GM20431 (cell line): ENCODE results near the gene MFSD6.
"Not testable (repeated sequence)": the region's sequence is repeated elsewhere in the genome, so short reads cannot be mapped to it uniquely, and the experiment has no call there.

Experiments
- in situ Hi-C: fragments of 300-500 bp; cut with MseI, MboI; formaldehyde crosslinking; loops from one replicate; pipeline ENCODE4 v1.15.0; 2020; ENCODE audit warnings: low sequenced_read_pairs; ENCODE audit not compliant: unreplicated experiment

Gene MFSD6

GRCh38 chr2:190402986-190403603 lies 5.1 kb upstream of the MFSD6 start:
- in situ Hi-C loops = no loop called here

GRCh38 chr2:190404487-190404886 lies 3.7 kb upstream of the MFSD6 start:
- in situ Hi-C loops = no loop called here

GRCh38 chr2:190405070-190405469 lies 3.1 kb upstream of the MFSD6 start:
- in situ Hi-C loops = no loop called here

GRCh38 chr2:190405995-190406394 lies 2.2 kb upstream of the MFSD6 start:
- in situ Hi-C loops = no loop called here

GRCh38 chr2:190406805-190407204 lies 1.4 kb upstream of the MFSD6 start:
- in situ Hi-C loops = no loop called here

- in situ Hi-C loops = no loop called here
Measured at GRCh38 chr2:190407246-190407661, 901 bp upstream of the MFSD6 start.

GRCh38 chr2:190408538-190409271 lies 550 bp downstream of the MFSD6 start:
- in situ Hi-C loops = no loop called here

- in situ Hi-C loops = no loop called here
Measured at GRCh38 chr2:190409616-190410015, 1.5 kb downstream of the MFSD6 start.

GRCh38 chr2:190410166-190410565 lies 2.0 kb downstream of the MFSD6 start:
- in situ Hi-C loops = no loop called here

- in situ Hi-C loops = no loop called here
Measured at GRCh38 chr2:190412966-190413365, 4.8 kb downstream of the MFSD6 start.

GRCh38 chr2:190413421-190413820 lies 5.3 kb downstream of the MFSD6 start:
- in situ Hi-C loops = no loop called here

- in situ Hi-C loops = no loop called here
Measured at GRCh38 chr2:190415251-190415650, 7.1 kb downstream of the MFSD6 start.

- in situ Hi-C loops = no loop called here
Measured at GRCh38 chr2:190415794-190416775, 7.9 kb downstream of the MFSD6 start.

- in situ Hi-C loops = no loop called here
Measured at GRCh38 chr2:190417045-190417842, 9.1 kb downstream of the MFSD6 start.

- in situ Hi-C loops = no loop called here
Measured at GRCh38 chr2:190418727-190419126, 10.6 kb downstream of the MFSD6 start.

GRCh38 chr2:190420801-190421200 lies 12.6 kb downstream of the MFSD6 start:
- in situ Hi-C loops = no loop called here

GRCh38 chr2:190425221-190425866 lies 17.2 kb downstream of the MFSD6 start:
- in situ Hi-C loops = no loop called here

- in situ Hi-C loops = no loop called here
Measured at GRCh38 chr2:190425883-190426658, 17.9 kb downstream of the MFSD6 start.

- in situ Hi-C loops = not testable (repeated sequence)
Measured at GRCh38 chr2:190430866-190431265, 22.7 kb downstream of the MFSD6 start.
